CD14-positive monocyte (primary cell): ENCODE data around the gene SEZ6L2. TPM values are rescaled to one million over a fixed set of nuclear protein-coding genes. Genes with fewer than 3 reads are reported as not detected.

Source experiments
- DNase-seq, 3 donors: peaks; one replicate each; pipeline ENCODE4 v3.0.0-alpha.2; 2011 to 2022
- H2AFZ ChIP-seq: 2 replicates; pipeline ENCODE4 v1.6.0; 2012; ENCODE audit warnings: mild to moderate bottlenecking, low read depth, low read length, inconsistent platforms; ENCODE audit not compliant: insufficient read depth, poor library complexity, severe bottlenecking
- H3K27ac ChIP-seq, 2 donors: 1 replicate in 1 of 2; 2 replicates in 1 of 2; pipeline ENCODE4 v1.5.1; 2012 to 2013; ENCODE audit warnings: low read length in 2 of 2, control low read depth in 1 of 2, inconsistent platforms in 1 of 2, low read depth in 1 of 2, mild to moderate bottlenecking in 1 of 2
- H3K27me3 ChIP-seq, 2 donors: one replicate each; pipeline versions ENCODE4 v1.6.0 to v1.6.1; 2011 to 2013; ENCODE audit warnings: low read length in 2 of 2; ENCODE audit not compliant: control insufficient read depth in 2 of 2, insufficient read depth in 2 of 2
- H3K36me3 ChIP-seq, 2 donors: replicated peaks in 1 of 2; 1 replicate in 1 of 2; 2 replicates in 1 of 2; pipeline versions ENCODE4 v1.5.1 to v1.6.1; 2012 to 2013; ENCODE audit warnings: low read length in 2 of 2, control low read depth in 1 of 2, inconsistent platforms in 1 of 2, mild to moderate bottlenecking in 1 of 2; ENCODE audit not compliant: insufficient read depth in 2 of 2, control insufficient read depth in 1 of 2
- H3K4me1 ChIP-seq, 2 donors: 1 replicate in 1 of 2; 2 replicates in 1 of 2; pipeline versions ENCODE4 v1.5.1 to v1.6.1; 2012 to 2013; ENCODE audit warnings: low read length in 2 of 2, control low read depth in 1 of 2, inconsistent platforms in 1 of 2, mild to moderate bottlenecking in 1 of 2, moderate library complexity in 1 of 2; ENCODE audit not compliant: insufficient read depth in 2 of 2, control insufficient read depth in 1 of 2
- H3K4me2 ChIP-seq: replicated peaks from 2 replicates; pipeline ENCODE3; 2012; ENCODE audit warnings: low read length, moderate library complexity, mild to moderate bottlenecking; ENCODE audit not compliant: poor library complexity, severe bottlenecking; ENCODE audit errors: extremely low read depth
- H3K4me3 ChIP-seq, 3 experiments: fragments of 200-600 bp in 1 of 3; sonication (generic) in 1 of 3; replicated peaks in 1 of 3; 1 replicate in 2 of 3; 2 replicates in 1 of 3; pipeline ENCODE4 v1.5.1; 2011 to 2013; ENCODE audit warnings: low read length in 3 of 3, mild to moderate bottlenecking in 3 of 3, control low read depth in 2 of 3, low read depth in 2 of 3, inconsistent platforms in 1 of 3, moderate library complexity in 1 of 3
- H3K79me2 ChIP-seq: 2 replicates; pipeline ENCODE4 v1.6.0; 2012; ENCODE audit warnings: mild to moderate bottlenecking, control low read depth, inconsistent platforms, low read length, moderate library complexity; ENCODE audit not compliant: insufficient read depth
- H3K9ac ChIP-seq: 2 replicates; pipeline ENCODE4 v1.6.0; 2017; ENCODE audit warnings: low read length, mild to moderate bottlenecking; ENCODE audit not compliant: insufficient read depth, poor library complexity, severe bottlenecking
- H3K9me3 ChIP-seq, 2 donors: replicated peaks in 1 of 2; 1 replicate in 1 of 2; 2 replicates in 1 of 2; pipeline versions ENCODE4 v1.5.1 to v1.6.1; 2012 to 2013; ENCODE audit warnings: low read length in 2 of 2, control low read depth in 1 of 2; ENCODE audit not compliant: control insufficient read depth in 1 of 2, insufficient read depth in 1 of 2
- H4K20me1 ChIP-seq: 2 replicates; pipeline ENCODE4 v1.6.0; 2012; ENCODE audit warnings: mild to moderate bottlenecking, low read length, control low read depth, moderate library complexity; ENCODE audit not compliant: insufficient read depth
- H3K27ac Mint-ChIP-seq, 7 donors: one replicate each; pipeline ENCODE4 v1.8.0; 2020; ENCODE audit warnings: mild to moderate bottlenecking in 7 of 7, mixed read lengths in 7 of 7, moderate library complexity in 6 of 7, inconsistent platforms in 2 of 7
- H3K27me3 Mint-ChIP-seq, 3 donors: one replicate each; pipeline ENCODE4 v1.8.0; 2021 to 2022; ENCODE audit warnings: low read depth in 3 of 3, mild to moderate bottlenecking in 3 of 3, mixed read lengths in 3 of 3, moderate library complexity in 3 of 3, inconsistent platforms in 1 of 3
- H3K36me3 Mint-ChIP-seq, 2 donors: one replicate each; pipeline ENCODE4 v1.8.0; 2020; ENCODE audit warnings: mixed read lengths in 2 of 2, inconsistent platforms in 1 of 2, mild to moderate bottlenecking in 1 of 2
- H3K4me1 Mint-ChIP-seq: one replicate; pipeline ENCODE4 v1.8.0; 2020; ENCODE audit warnings: mild to moderate bottlenecking, mixed read lengths
- H3K4me3 Mint-ChIP-seq, 2 donors: one replicate each; pipeline ENCODE4 v1.8.0; 2020; ENCODE audit warnings: mild to moderate bottlenecking in 2 of 2, mixed read lengths in 2 of 2, moderate library complexity in 1 of 2
- H3K9me3 Mint-ChIP-seq, 7 donors: one replicate each; pipeline ENCODE4 v1.8.0; 2020 to 2022; ENCODE audit warnings: mixed read lengths in 7 of 7, mild to moderate bottlenecking in 6 of 7, moderate library complexity in 6 of 7, inconsistent platforms in 2 of 7
- CTCF ChIP-seq: fragments of 200-600 bp; IDR thresholded peaks from one replicate; pipeline ENCODE4 v1.8.0; 2022; ENCODE audit warnings: antibody characterized with exemption, mild to moderate bottlenecking
- WGBS: methylation state at CpG from one replicate; pipeline ENCODE4 v1.1.5; 2013; ENCODE audit warnings: missing lambda C conversion rate; ENCODE audit not compliant: insufficient coverage; 5-methylcytosine and 5-hydroxymethylcytosine counted together
- intact Hi-C, 2 donors: fragments of 100-400 bp; cut with micrococcal nuclease; formaldehyde crosslinking; loops; one replicate each; pipeline versions ENCODE4 v1.15.0 to v1.15.1; 2023
- polyA plus RNA-seq, 3 donors: library from polyadenylated mRNA; depleted of rRNA in 1 of 3; unstranded in 2 of 3; stranded (reverse) in 1 of 3; fragments of 300-500 nt in 2 of 3; fragments of >200 nt in 1 of 3; fragmentation: Illumina TruSeq in 2 of 3; gene quantifications; 1 replicate in 2 of 3; 2 replicates in 1 of 3; pipeline ENCODE4 v1.2.3, GENCODE V29; 2012 to 2021

SEZ6L2 gene
- polyA plus RNA-seq, 3 donors: not detected

GRCh38 chr16:29836623-29837022 lies 62.7 kb downstream of the SEZ6L2 start:
- no peak overlapping the region for H3K27ac ChIP-seq
- intact Hi-C loops: no loop called here
- no peak overlapping the region for H3K4me3 ChIP-seq
- Mint-ChIP-seq H3K27me3 (no peaks in the 10 kb centered on the region), H3K36me3 (peaks cover 80 to 100% of the 10 kb centered on the region in 2 donors), H3K4me3 (no peak overlapping the region), H3K27ac (no peak overlapping the region), H3K4me1 (no peaks in the 10 kb centered on the region), H3K9me3 (no peaks in the 10 kb centered on the region)
- H3K27me3 ChIP-seq: no peaks in the 10 kb centered on the region
- H3K4me2 ChIP-seq: no peak overlapping the region
- H3K79me2 ChIP-seq: no peaks in the 10 kb centered on the region
- over 99% methylated on average over 15 of the region's 15 CpGs for WGBS
- no peak overlapping the region for H2AFZ ChIP-seq
- peaks cover 92 to 100% of the 10 kb centered on the region in 2 donors for H3K36me3 ChIP-seq
- no peaks in the 10 kb centered on the region for H3K4me1 ChIP-seq
- no peak for DNase-seq
- H3K9me3 ChIP-seq: no peaks in the 10 kb centered on the region
- no peak for TF ChIP-seq CTCF
- no peak overlapping the region for H3K9ac ChIP-seq
- H4K20me1 ChIP-seq: peaks cover 81% of the 10 kb centered on the region

GRCh38 chr16:29835926-29836325 lies 63.4 kb downstream of the SEZ6L2 start:
- Histone ChIP-seq H4K20me1 (peaks cover 82% of the 10 kb centered on the region), H3K4me2 (no peak overlapping the region), H3K27me3 (no peaks in the 10 kb centered on the region), H3K4me1 (no peaks in the 10 kb centered on the region), H3K4me3 (no peak overlapping the region), H3K9me3 (no peaks in the 10 kb centered on the region), H3K36me3 (peaks cover 90 to 100% of the 10 kb centered on the region in 2 donors), H3K27ac (no peak overlapping the region), H2AFZ (no peak overlapping the region), H3K9ac (no peak overlapping the region), H3K79me2 (no peaks in the 10 kb centered on the region)
- Mint-ChIP-seq H3K4me1 (no peaks in the 10 kb centered on the region), H3K27me3 (no peaks in the 10 kb centered on the region), H3K9me3 (no peaks in the 10 kb centered on the region), H3K27ac (no peak overlapping the region), H3K4me3 (no peak overlapping the region), H3K36me3 (peaks cover 82 to 100% of the 10 kb centered on the region in 2 donors)
- TF ChIP-seq CTCF: no peak
- DNase-seq: no peak
- intact Hi-C loops: no loop called here
- 100% methylated on average over 4 of the region's 7 CpGs for WGBS
